Nucleus accumbens (tissue), 56 donors: ENCODE measurements around the gene PPP4R3A.
"Not testable (repeated sequence)": the region's sequence is repeated elsewhere in the genome, so short reads cannot be mapped to it uniquely, and the experiment has no call there.

Source experiments
- DNase-seq, 56 donors: peaks; one replicate each; lab custom pipeline; 2025; lab: John Stamatoyannopoulos, UW

Gene PPP4R3A

GRCh38 chr14:91510171-91511042 lies at the start of gene PPP4R3A:
PPP4R3A (minus strand) TSS chr14:91510310; CDS start chr14:91509647, 663 bp downstream.
- DNase-seq = peak; percentile 64 to 100 (median 92)

- no peak for DNase-seq
Measured at GRCh38 chr14:91555531-91555930, 45.4 kb upstream of the PPP4R3A start.

- peak in 2 of 56 donors; percentile 3 to 13 for DNase-seq
Measured at GRCh38 chr14:91554535-91555332, 44.6 kb upstream of the PPP4R3A start.

GRCh38 chr14:91548108-91548507 lies 38.0 kb upstream of the PPP4R3A start:
- DNase-seq = no peak

- no peak for DNase-seq
Measured at GRCh38 chr14:91545946-91546716, 36.0 kb upstream of the PPP4R3A start.

- DNase-seq = no peak
Measured at GRCh38 chr14:91545204-91545603, 35.1 kb upstream of the PPP4R3A start.

GRCh38 chr14:91536327-91536726 lies 26.2 kb upstream of the PPP4R3A start:
- no peak for DNase-seq

- DNase-seq = not testable (repeated sequence)
Measured at GRCh38 chr14:91534059-91534458, 23.9 kb upstream of the PPP4R3A start.

GRCh38 chr14:91533623-91534022 lies 23.5 kb upstream of the PPP4R3A start:
- DNase-seq = no peak

GRCh38 chr14:91523972-91524371 lies 13.9 kb upstream of the PPP4R3A start:
- no peak for DNase-seq

GRCh38 chr14:91521061-91521640 lies 11.0 kb upstream of the PPP4R3A start:
- no peak for DNase-seq

- DNase-seq = no peak
Measured at GRCh38 chr14:91520138-91520537, 10.0 kb upstream of the PPP4R3A start.

- no peak for DNase-seq
Measured at GRCh38 chr14:91519239-91520036, 9.3 kb upstream of the PPP4R3A start.

GRCh38 chr14:91516663-91517388 lies 6.7 kb upstream of the PPP4R3A start:
- no peak for DNase-seq

- no peak for DNase-seq
Measured at GRCh38 chr14:91515979-91516378, 5.9 kb upstream of the PPP4R3A start.

GRCh38 chr14:91511043-91511383 lies 903 bp upstream of the PPP4R3A start:
- DNase-seq = no peak

GRCh38 chr14:91509878-91510170 lies 286 bp downstream of the PPP4R3A start:
- peak in 7 of 56 donors; percentile 47 to 79 (median 71) for DNase-seq

GRCh38 chr14:91509083-91509877 lies 830 bp downstream of the PPP4R3A start:
- DNase-seq = peak in 32 of 56 donors; percentile 6 to 64 (median 32)
